ENCODE results near the gene HAL.

Gene HAL, protein sequence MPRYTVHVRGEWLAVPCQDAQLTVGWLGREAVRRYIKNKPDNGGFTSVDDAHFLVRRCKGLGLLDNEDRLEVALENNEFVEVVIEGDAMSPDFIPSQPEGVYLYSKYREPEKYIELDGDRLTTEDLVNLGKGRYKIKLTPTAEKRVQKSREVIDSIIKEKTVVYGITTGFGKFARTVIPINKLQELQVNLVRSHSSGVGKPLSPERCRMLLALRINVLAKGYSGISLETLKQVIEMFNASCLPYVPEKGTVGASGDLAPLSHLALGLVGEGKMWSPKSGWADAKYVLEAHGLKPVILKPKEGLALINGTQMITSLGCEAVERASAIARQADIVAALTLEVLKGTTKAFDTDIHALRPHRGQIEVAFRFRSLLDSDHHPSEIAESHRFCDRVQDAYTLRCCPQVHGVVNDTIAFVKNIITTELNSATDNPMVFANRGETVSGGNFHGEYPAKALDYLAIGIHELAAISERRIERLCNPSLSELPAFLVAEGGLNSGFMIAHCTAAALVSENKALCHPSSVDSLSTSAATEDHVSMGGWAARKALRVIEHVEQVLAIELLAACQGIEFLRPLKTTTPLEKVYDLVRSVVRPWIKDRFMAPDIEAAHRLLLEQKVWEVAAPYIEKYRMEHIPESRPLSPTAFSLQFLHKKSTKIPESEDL

DNA sequence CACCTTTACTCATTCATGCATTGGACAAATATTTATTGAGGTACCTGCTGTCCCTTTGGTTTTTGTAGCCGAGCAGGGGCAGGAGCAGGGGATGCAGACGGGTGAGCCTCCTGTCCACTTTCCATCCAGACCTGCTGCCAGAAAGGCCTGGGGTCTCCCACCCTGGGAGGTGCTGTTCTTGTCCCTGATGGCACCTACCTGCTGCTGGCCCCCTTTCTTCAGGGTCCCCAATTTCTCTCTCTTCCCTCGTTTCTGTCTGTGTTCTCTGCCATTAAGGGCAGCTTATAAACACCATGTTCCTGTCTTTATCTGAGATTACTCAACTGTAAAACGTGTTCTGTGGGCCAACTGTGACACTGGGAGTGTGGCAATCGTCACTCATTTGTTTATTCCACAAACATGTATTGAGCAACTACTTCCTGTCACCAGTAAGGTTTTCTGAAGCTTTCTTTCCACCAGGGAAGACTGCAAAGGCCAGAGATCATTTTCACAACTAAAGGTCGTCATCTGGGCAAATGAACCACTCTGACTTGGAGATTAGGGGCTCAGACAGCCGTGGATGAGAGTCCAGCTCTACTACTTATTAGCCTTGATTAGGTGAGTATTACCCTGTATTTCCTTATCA is at the start of gene HAL:
Gene HAL, minus strand, starts transcription at position 311 of the 625 bp plus-strand sequence. CDS start 434 bp downstream, outside the sequence.
- ATAC-seq (ENCODE audit: insufficient read depth, low read depth) (no peak), DNase-seq (no peak)
- H3K4me1 ChIP-seq (ENCODE audit: insufficient read depth, low read length): peaks cover 4% of the 10 kb centered on the region; the same call in 1 of the 2 replicates
- no peaks in the 10 kb centered on the region for H3K27me3 ChIP-seq (ENCODE audit: insufficient read depth, low read length, poor library complexity)
- no peak within 1 kb of the TSS for H3K9ac ChIP-seq (ENCODE audit: low read depth, low read length)
- no peaks in the 10 kb centered on the region for H3K36me3 ChIP-seq (ENCODE audit: insufficient read depth, low read length)
- H3K27ac ChIP-seq (ENCODE audit: low read length): no peak within 1 kb of the TSS
- no peaks in the 10 kb centered on the region for H3K79me2 ChIP-seq (ENCODE audit: insufficient read depth, low read length)
- H4K20me1 ChIP-seq (ENCODE audit: insufficient read depth, low read length): no peaks in the 10 kb centered on the region
- H2AFZ ChIP-seq (ENCODE audit: low read depth, low read length): no peak within 1 kb of the TSS
- H3K4me3 ChIP-seq (ENCODE audit: low read depth in 1 of 2, low read length in 2 of 2): no peak within 1 kb of the TSS
- H3K9me3 ChIP-seq (ENCODE audit: insufficient read depth, low read length, severe bottlenecking): no peaks in the 10 kb centered on the region
- no peak within 1 kb of the TSS for H3K4me2 ChIP-seq (ENCODE audit: insufficient read depth, low read length)
- no peak for TF ChIP-seq EZH2 (IDR thresholded peaks at IDR 0.05; ENCODE audit: borderline replicate concordance, low read depth, low read length, severe bottlenecking)
- TF ChIP-seq, protein P1, sequence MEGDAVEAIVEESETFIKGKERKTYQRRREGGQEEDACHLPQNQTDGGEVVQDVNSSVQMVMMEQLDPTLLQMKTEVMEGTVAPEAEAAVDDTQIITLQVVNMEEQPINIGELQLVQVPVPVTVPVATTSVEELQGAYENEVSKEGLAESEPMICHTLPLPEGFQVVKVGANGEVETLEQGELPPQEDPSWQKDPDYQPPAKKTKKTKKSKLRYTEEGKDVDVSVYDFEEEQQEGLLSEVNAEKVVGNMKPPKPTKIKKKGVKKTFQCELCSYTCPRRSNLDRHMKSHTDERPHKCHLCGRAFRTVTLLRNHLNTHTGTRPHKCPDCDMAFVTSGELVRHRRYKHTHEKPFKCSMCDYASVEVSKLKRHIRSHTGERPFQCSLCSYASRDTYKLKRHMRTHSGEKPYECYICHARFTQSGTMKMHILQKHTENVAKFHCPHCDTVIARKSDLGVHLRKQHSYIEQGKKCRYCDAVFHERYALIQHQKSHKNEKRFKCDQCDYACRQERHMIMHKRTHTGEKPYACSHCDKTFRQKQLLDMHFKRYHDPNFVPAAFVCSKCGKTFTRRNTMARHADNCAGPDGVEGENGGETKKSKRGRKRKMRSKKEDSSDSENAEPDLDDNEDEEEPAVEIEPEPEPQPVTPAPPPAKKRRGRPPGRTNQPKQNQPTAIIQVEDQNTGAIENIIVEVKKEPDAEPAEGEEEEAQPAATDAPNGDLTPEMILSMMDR (IDR thresholded peaks at IDR 0.05; ENCODE audit: borderline replicate concordance, extremely low read depth, low read length, poor library complexity, severe bottlenecking): no peak

DNA sequence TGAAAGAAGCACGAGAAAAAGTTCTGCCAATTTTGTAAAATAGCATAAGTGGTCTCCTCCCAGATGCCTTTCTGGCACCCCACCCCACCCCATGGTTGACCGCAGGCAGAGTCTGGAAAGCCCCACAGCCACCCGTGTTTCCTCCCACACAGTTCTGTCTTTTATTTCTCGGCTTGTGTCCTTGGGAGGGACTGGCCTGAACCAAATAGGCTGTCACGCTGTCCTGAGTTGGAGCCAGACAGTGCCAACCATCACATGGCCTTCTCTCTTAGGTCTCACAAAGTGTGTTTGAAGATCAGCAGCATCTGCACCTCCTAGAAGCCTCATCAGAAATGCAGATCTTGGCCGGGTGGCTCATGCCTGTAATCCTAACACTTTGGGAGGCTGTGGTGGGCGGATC is 49.4 kb upstream of the HAL start:
- H2AFZ ChIP-seq (ENCODE audit: low read depth, low read length): no peak overlapping the region
- H3K9ac ChIP-seq (ENCODE audit: low read depth, low read length): no peak overlapping the region
- TF ChIP-seq EZH2 (IDR thresholded peaks at IDR 0.05; ENCODE audit: borderline replicate concordance, low read depth, low read length, severe bottlenecking): no peak
- TF ChIP-seq, protein P1 (IDR thresholded peaks at IDR 0.05; ENCODE audit: borderline replicate concordance, extremely low read depth, low read length, poor library complexity, severe bottlenecking): no peak
- H3K79me2 ChIP-seq (ENCODE audit: insufficient read depth, low read length): no peaks in the 10 kb centered on the region
- DNase-seq: no peak
- H3K4me1 ChIP-seq (ENCODE audit: insufficient read depth, low read length): no peaks in the 10 kb centered on the region
- H3K27ac ChIP-seq (ENCODE audit: low read length): no peak overlapping the region
- no peak overlapping the region for H3K4me2 ChIP-seq (ENCODE audit: insufficient read depth, low read length)
- ATAC-seq (ENCODE audit: insufficient read depth, low read depth): no peak
- no peaks in the 10 kb centered on the region for H4K20me1 ChIP-seq (ENCODE audit: insufficient read depth, low read length)
- H3K4me3 ChIP-seq (ENCODE audit: low read depth in 1 of 2, low read length in 2 of 2): no peak overlapping the region
- no peaks in the 10 kb centered on the region for H3K9me3 ChIP-seq (ENCODE audit: insufficient read depth, low read length, severe bottlenecking)
- H3K27me3 ChIP-seq (ENCODE audit: insufficient read depth, low read length, poor library complexity): no peaks in the 10 kb centered on the region
- no peaks in the 10 kb centered on the region for H3K36me3 ChIP-seq (ENCODE audit: insufficient read depth, low read length)

DNA sequence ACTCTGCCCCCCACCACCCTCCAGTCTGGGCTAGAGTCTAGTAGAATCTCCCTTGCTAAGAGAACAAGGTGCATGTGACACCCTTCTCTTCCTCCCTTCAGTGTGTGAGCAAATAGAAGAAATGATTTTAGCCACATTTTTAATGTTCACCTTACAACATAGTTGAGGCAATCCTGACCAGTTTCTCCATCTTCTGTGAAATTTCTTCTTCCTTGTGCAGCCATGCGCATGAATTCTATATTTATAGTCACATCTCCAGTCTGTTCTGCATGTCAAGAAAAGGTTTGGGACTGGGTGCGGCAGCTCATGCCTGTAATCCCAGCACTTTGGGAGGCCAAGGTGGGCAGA is 48.8 kb upstream of the HAL start:
- Histone ChIP-seq H4K20me1 (ENCODE audit: insufficient read depth, low read length) (no peaks in the 10 kb centered on the region), H3K27me3 (ENCODE audit: insufficient read depth, low read length, poor library complexity) (no peaks in the 10 kb centered on the region), H3K4me3 (ENCODE audit: low read depth in 1 of 2, low read length in 2 of 2) (no peak overlapping the region), H3K4me2 (ENCODE audit: insufficient read depth, low read length) (no peak overlapping the region), H3K79me2 (ENCODE audit: insufficient read depth, low read length) (no peaks in the 10 kb centered on the region), H3K27ac (ENCODE audit: low read length) (no peak overlapping the region), H3K4me1 (ENCODE audit: insufficient read depth, low read length) (no peaks in the 10 kb centered on the region), H3K9ac (ENCODE audit: low read depth, low read length) (no peak overlapping the region), H3K36me3 (ENCODE audit: insufficient read depth, low read length) (no peaks in the 10 kb centered on the region), H3K9me3 (ENCODE audit: insufficient read depth, low read length, severe bottlenecking) (no peaks in the 10 kb centered on the region), H2AFZ (ENCODE audit: low read depth, low read length) (no peak overlapping the region)
- no peak for ATAC-seq (ENCODE audit: insufficient read depth, low read depth)
- DNase-seq: no peak
- TF ChIP-seq, protein P1 (IDR thresholded peaks at IDR 0.05; ENCODE audit: borderline replicate concordance, extremely low read depth, low read length, poor library complexity, severe bottlenecking): no peak
- no peak for TF ChIP-seq EZH2 (IDR thresholded peaks at IDR 0.05; ENCODE audit: borderline replicate concordance, low read depth, low read length, severe bottlenecking)

Measured in DND-41 (cell line).